ENCODE data around the gene TMEM132D. TPM values are rescaled to one million over a fixed set of nuclear protein-coding genes. Genes with fewer than 3 reads are reported as not detected.

TMEM132D gene
- total RNA-seq, 1 experiment from 2014 or later: not detected

- POLR2A ChIA-PET: no interaction called here
- no TSS peak for BruUV-seq (replicated peaks)
- in situ Hi-C loops (cut with HindIII; ENCODE audit: low pct_unique_long_range_greater_than_20kb, low sequenced_read_pairs): no loop called here
- intact Hi-C loops (cut with micrococcal nuclease; ENCODE audit: unreplicated experiment): no loop called here
- Histone ChIP-seq H3K27ac (ENCODE audit: low read length) (no peak overlapping the region), H3K4me1 (ENCODE audit: control insufficient read depth, insufficient read depth, low read length) (no peaks in the 10 kb centered on the region), H3K27me3 (ENCODE audit: control insufficient read depth, insufficient read depth, low read length) (no peaks in the 10 kb centered on the region), H3K4me3 (ENCODE audit: low read depth in 2 of 2, low read length in 2 of 2) (no peak overlapping the region), H3K36me3 (ENCODE audit: control insufficient read depth, insufficient read depth, low read length) (no peaks in the 10 kb centered on the region), H3K9me3 (ENCODE audit: control insufficient read depth, insufficient read depth, low read depth, low read length) (no peaks in the 10 kb centered on the region)
- ATAC-seq: no peak
- CTCF ChIA-PET: no interaction called here
- no peak for DNase-seq (ENCODE audit: low read depth, low spot score)
- TF ChIP-seq, protein P1, sequence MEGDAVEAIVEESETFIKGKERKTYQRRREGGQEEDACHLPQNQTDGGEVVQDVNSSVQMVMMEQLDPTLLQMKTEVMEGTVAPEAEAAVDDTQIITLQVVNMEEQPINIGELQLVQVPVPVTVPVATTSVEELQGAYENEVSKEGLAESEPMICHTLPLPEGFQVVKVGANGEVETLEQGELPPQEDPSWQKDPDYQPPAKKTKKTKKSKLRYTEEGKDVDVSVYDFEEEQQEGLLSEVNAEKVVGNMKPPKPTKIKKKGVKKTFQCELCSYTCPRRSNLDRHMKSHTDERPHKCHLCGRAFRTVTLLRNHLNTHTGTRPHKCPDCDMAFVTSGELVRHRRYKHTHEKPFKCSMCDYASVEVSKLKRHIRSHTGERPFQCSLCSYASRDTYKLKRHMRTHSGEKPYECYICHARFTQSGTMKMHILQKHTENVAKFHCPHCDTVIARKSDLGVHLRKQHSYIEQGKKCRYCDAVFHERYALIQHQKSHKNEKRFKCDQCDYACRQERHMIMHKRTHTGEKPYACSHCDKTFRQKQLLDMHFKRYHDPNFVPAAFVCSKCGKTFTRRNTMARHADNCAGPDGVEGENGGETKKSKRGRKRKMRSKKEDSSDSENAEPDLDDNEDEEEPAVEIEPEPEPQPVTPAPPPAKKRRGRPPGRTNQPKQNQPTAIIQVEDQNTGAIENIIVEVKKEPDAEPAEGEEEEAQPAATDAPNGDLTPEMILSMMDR (IDR thresholded peaks at IDR 0.05): no peak
- TF ChIP-seq TCF7L2 (IDR thresholded peaks at IDR 0.05; ENCODE audit: low read depth, low read length) (no peak), SIN3A (IDR thresholded peaks at IDR 0.05; ENCODE audit: borderline replicate concordance, insufficient read depth, low read depth, low read length) (no peak), POLR2AphosphoS5 (IDR thresholded peaks at IDR 0.05; ENCODE audit: low read depth, low read length) (no peak)
- TF ChIP-seq, protein P2, sequence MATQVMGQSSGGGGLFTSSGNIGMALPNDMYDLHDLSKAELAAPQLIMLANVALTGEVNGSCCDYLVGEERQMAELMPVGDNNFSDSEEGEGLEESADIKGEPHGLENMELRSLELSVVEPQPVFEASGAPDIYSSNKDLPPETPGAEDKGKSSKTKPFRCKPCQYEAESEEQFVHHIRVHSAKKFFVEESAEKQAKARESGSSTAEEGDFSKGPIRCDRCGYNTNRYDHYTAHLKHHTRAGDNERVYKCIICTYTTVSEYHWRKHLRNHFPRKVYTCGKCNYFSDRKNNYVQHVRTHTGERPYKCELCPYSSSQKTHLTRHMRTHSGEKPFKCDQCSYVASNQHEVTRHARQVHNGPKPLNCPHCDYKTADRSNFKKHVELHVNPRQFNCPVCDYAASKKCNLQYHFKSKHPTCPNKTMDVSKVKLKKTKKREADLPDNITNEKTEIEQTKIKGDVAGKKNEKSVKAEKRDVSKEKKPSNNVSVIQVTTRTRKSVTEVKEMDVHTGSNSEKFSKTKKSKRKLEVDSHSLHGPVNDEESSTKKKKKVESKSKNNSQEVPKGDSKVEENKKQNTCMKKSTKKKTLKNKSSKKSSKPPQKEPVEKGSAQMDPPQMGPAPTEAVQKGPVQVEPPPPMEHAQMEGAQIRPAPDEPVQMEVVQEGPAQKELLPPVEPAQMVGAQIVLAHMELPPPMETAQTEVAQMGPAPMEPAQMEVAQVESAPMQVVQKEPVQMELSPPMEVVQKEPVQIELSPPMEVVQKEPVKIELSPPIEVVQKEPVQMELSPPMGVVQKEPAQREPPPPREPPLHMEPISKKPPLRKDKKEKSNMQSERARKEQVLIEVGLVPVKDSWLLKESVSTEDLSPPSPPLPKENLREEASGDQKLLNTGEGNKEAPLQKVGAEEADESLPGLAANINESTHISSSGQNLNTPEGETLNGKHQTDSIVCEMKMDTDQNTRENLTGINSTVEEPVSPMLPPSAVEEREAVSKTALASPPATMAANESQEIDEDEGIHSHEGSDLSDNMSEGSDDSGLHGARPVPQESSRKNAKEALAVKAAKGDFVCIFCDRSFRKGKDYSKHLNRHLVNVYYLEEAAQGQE (IDR thresholded peaks at IDR 0.05; ENCODE audit: insufficient read depth in 1 of 2, low read depth in 2 of 2, low read length in 1 of 2): no peak
These were observed 767.0 kb downstream of the TMEM132D start for GRCh38 chr12:129136694-129137325.

DNA sequence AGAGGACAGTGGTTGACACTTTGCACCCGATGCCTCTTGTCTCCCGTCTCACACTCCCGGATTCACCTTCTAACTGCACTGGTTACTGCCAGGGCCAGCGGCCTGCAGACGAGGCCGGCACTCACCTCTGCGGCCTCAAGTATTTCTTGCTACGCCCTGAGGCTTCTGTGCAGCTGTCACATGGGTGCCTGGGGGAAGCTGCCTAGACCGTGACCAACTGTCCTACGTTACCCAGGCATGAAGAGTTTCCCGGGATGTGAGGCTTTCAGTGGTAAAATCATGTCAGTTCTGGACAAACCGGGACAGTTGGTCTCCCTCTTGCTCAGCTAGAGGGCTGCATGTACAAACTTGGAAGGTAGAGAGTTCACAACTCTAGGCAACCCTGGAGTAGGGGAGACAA is 776.1 kb downstream of the TMEM132D start:
- intact Hi-C loops (cut with micrococcal nuclease; ENCODE audit: unreplicated experiment) (no loop called here), in situ Hi-C loops (cut with HindIII; ENCODE audit: low pct_unique_long_range_greater_than_20kb, low sequenced_read_pairs) (no loop called here)
- DNase-seq (ENCODE audit: low read depth, low spot score): no peak
- no peak for TF ChIP-seq SIN3A (IDR thresholded peaks at IDR 0.05; ENCODE audit: borderline replicate concordance, insufficient read depth, low read depth, low read length)
- TF ChIP-seq, protein P2 (IDR thresholded peaks at IDR 0.05; ENCODE audit: insufficient read depth in 1 of 2, low read depth in 2 of 2, low read length in 1 of 2): no peak
- TF ChIP-seq POLR2AphosphoS5 (IDR thresholded peaks at IDR 0.05; ENCODE audit: low read depth, low read length): no peak
- BruUV-seq (replicated peaks): no TSS peak
- no peak for ATAC-seq
- Histone ChIP-seq H3K27ac (ENCODE audit: low read length) (no peak overlapping the region), H3K4me1 (ENCODE audit: control insufficient read depth, insufficient read depth, low read length) (no peaks in the 10 kb centered on the region), H3K36me3 (ENCODE audit: control insufficient read depth, insufficient read depth, low read length) (no peaks in the 10 kb centered on the region), H3K27me3 (ENCODE audit: control insufficient read depth, insufficient read depth, low read length) (no peaks in the 10 kb centered on the region), H3K9me3 (ENCODE audit: control insufficient read depth, insufficient read depth, low read depth, low read length) (no peaks in the 10 kb centered on the region), H3K4me3 (ENCODE audit: low read depth in 2 of 2, low read length in 2 of 2) (no peak overlapping the region)
- POLR2A ChIA-PET: no interaction called here
- CTCF ChIA-PET: no interaction called here
